Measurements from ENCODE around the gene CTBP1. TPM values are rescaled to one million over a fixed set of nuclear protein-coding genes. Genes with fewer than 3 reads are reported as not detected.

CTBP1 gene
- polyA plus RNA-seq, 1 donor from 2014 or later: 325 TPM

DNA sequence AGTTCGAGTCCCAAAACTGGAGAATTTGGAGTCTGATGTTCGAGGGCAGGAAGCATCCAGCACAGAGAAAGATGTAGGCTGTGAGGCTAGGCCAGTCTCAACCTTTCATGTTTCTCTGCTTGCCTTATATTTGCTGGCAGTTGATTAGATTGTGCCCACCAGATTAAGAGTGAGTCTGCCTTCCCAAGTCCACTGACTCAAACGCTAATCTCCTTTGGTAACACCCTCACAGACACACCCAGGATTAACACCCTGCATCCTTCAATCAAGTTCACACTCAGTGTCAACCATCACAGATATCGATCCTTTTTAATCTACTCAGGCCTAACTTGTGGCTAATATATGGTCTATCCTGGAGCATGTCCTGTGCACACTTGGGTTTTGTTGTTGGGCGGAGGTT is 22.8 kb upstream of the CTBP1 start:
- Histone ChIP-seq H3K9ac (ENCODE audit: low read length) (no peak overlapping the region), H3K79me2 (replicated peaks; ENCODE audit: insufficient read depth, low read length) (no peaks in the 10 kb centered on the region), H4K20me1 (ENCODE audit: insufficient read depth) (no peaks in the 10 kb centered on the region), H3K9me2 (ENCODE audit: insufficient read depth, low read length) (no peaks in the 10 kb centered on the region), H3K4me3 (ENCODE audit: low read length) (no peak overlapping the region), H2AFZ (ENCODE audit: low read depth, low read length) (no peak overlapping the region), H3K27ac (ENCODE audit: low read length) (no peak overlapping the region), H3F3A (ENCODE audit: insufficient read depth, low read length, poor library complexity, severe bottlenecking) (no peaks in the 10 kb centered on the region), H3K36me3 (ENCODE audit: insufficient read depth, low read length) (no peaks in the 10 kb centered on the region), H3K4me2 (ENCODE audit: low read length) (no peak overlapping the region), H3K9me3 (ENCODE audit: low read length) (peaks cover 8% of the 10 kb centered on the region), H3K27me3 (ENCODE audit: insufficient read depth, low read depth, low read length) (no peaks in the 10 kb centered on the region)
- TF ChIP-seq MXI1 (conservative IDR thresholded peaks at IDR 0.05; ENCODE audit: poor library complexity, severe bottlenecking): no peak

DNA sequence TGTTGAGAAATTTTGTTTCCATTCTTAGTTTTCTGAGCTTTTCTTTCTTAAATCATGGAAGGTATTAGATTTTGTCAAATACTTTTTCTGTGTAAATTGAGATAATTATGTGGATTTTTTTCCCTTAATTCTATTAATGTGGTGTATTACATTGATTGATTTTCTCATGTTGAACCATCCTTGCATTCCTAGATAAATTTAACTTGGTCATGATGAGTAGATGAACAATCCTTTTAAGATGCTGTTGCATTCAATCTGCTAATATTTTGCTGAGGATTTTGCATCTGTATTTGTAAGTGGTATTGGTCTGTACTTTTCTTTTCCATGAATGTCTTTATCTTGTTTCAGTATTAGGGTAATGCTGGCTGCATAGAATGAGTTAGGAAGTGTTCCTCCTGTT is 20.3 kb upstream of the CTBP1 start:
- H3K9me2 ChIP-seq (ENCODE audit: insufficient read depth, low read length): no peaks in the 10 kb centered on the region
- H3K27ac ChIP-seq (ENCODE audit: low read length): no peak overlapping the region
- no peaks in the 10 kb centered on the region for H3K36me3 ChIP-seq (ENCODE audit: insufficient read depth, low read length)
- no peak overlapping the region for H3K9ac ChIP-seq (ENCODE audit: low read length)
- H3K4me2 ChIP-seq (ENCODE audit: low read length): no peak overlapping the region
- H3K27me3 ChIP-seq (ENCODE audit: insufficient read depth, low read depth, low read length): no peaks in the 10 kb centered on the region
- H3K79me2 ChIP-seq (replicated peaks; ENCODE audit: insufficient read depth, low read length): no peaks in the 10 kb centered on the region
- H2AFZ ChIP-seq (ENCODE audit: low read depth, low read length): no peak overlapping the region
- TF ChIP-seq TAF1 (IDR thresholded peaks at IDR 0.05; ENCODE audit: low read depth) (no peak), MXI1 (conservative IDR thresholded peaks at IDR 0.05; ENCODE audit: poor library complexity, severe bottlenecking) (no peak), SMC3 (conservative IDR thresholded peaks at IDR 0.05; ENCODE audit: poor library complexity) (no peak), EP300 (conservative IDR thresholded peaks at IDR 0.05; ENCODE audit: poor library complexity, severe bottlenecking) (no peak), RAD21 (conservative IDR thresholded peaks at IDR 0.05) (no peak), EZH2 (IDR thresholded peaks at IDR 0.05; ENCODE audit: borderline replicate concordance, insufficient read depth, low read length, poor library complexity, severe bottlenecking) (no peak), POLR2AphosphoS5 (IDR thresholded peaks at IDR 0.05) (no peak)
- TF ChIP-seq, protein P1, sequence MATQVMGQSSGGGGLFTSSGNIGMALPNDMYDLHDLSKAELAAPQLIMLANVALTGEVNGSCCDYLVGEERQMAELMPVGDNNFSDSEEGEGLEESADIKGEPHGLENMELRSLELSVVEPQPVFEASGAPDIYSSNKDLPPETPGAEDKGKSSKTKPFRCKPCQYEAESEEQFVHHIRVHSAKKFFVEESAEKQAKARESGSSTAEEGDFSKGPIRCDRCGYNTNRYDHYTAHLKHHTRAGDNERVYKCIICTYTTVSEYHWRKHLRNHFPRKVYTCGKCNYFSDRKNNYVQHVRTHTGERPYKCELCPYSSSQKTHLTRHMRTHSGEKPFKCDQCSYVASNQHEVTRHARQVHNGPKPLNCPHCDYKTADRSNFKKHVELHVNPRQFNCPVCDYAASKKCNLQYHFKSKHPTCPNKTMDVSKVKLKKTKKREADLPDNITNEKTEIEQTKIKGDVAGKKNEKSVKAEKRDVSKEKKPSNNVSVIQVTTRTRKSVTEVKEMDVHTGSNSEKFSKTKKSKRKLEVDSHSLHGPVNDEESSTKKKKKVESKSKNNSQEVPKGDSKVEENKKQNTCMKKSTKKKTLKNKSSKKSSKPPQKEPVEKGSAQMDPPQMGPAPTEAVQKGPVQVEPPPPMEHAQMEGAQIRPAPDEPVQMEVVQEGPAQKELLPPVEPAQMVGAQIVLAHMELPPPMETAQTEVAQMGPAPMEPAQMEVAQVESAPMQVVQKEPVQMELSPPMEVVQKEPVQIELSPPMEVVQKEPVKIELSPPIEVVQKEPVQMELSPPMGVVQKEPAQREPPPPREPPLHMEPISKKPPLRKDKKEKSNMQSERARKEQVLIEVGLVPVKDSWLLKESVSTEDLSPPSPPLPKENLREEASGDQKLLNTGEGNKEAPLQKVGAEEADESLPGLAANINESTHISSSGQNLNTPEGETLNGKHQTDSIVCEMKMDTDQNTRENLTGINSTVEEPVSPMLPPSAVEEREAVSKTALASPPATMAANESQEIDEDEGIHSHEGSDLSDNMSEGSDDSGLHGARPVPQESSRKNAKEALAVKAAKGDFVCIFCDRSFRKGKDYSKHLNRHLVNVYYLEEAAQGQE (IDR thresholded peaks at IDR 0.05; ENCODE audit: borderline replicate concordance): no peak
- TF ChIP-seq, protein P2, sequence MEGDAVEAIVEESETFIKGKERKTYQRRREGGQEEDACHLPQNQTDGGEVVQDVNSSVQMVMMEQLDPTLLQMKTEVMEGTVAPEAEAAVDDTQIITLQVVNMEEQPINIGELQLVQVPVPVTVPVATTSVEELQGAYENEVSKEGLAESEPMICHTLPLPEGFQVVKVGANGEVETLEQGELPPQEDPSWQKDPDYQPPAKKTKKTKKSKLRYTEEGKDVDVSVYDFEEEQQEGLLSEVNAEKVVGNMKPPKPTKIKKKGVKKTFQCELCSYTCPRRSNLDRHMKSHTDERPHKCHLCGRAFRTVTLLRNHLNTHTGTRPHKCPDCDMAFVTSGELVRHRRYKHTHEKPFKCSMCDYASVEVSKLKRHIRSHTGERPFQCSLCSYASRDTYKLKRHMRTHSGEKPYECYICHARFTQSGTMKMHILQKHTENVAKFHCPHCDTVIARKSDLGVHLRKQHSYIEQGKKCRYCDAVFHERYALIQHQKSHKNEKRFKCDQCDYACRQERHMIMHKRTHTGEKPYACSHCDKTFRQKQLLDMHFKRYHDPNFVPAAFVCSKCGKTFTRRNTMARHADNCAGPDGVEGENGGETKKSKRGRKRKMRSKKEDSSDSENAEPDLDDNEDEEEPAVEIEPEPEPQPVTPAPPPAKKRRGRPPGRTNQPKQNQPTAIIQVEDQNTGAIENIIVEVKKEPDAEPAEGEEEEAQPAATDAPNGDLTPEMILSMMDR (IDR thresholded peaks at IDR 0.05; ENCODE audit: poor library complexity, severe bottlenecking): no peak
- no peaks in the 10 kb centered on the region for H3F3A ChIP-seq (ENCODE audit: insufficient read depth, low read length, poor library complexity, severe bottlenecking)
- peaks cover 8% of the 10 kb centered on the region for H3K9me3 ChIP-seq (ENCODE audit: low read length)
- H3K4me3 ChIP-seq (ENCODE audit: low read length): no peak overlapping the region
- H4K20me1 ChIP-seq (ENCODE audit: insufficient read depth): no peaks in the 10 kb centered on the region
